ENCODE results near the gene C1orf50.

C1orf50 gene

GRCh38 chr1:42752284-42752683, 14.8 kb upstream of the C1orf50 start:
- no peak for TF ChIP-seq CTCF (IDR thresholded peaks at IDR 0.05; ENCODE audit: insufficient read depth, low read depth, low read length, missing control alignments)
- H3K4me3 ChIP-seq (ENCODE audit: low read depth, low read length), result no peak overlapping the region
- no peak for DNase-seq (ENCODE audit: low read depth)

- no peak overlapping the region for H3K4me3 ChIP-seq (ENCODE audit: low read depth, low read length)
- TF ChIP-seq CTCF (IDR thresholded peaks at IDR 0.05; ENCODE audit: insufficient read depth, low read depth, low read length, missing control alignments), result no peak
- DNase-seq (ENCODE audit: low read depth), result no peak
These were observed 14.0 kb upstream of the C1orf50 start for GRCh38 chr1:42753070-42753469.

GRCh38 chr1:42756956-42757891, 9.8 kb upstream of the C1orf50 start:
- no peak overlapping the region for H3K4me3 ChIP-seq (ENCODE audit: low read depth, low read length)
- DNase-seq (ENCODE audit: low read depth), result peak; percentile 71
- peak; percentile 72 for TF ChIP-seq CTCF (IDR thresholded peaks at IDR 0.05; ENCODE audit: insufficient read depth, low read depth, low read length, missing control alignments)

- no peak for TF ChIP-seq CTCF (IDR thresholded peaks at IDR 0.05; ENCODE audit: insufficient read depth, low read depth, low read length, missing control alignments)
- DNase-seq (ENCODE audit: low read depth), result no peak
These were observed 9.2 kb upstream of the C1orf50 start for GRCh38 chr1:42757892-42758275.

GRCh38 chr1:42758641-42759040, 8.4 kb upstream of the C1orf50 start:
- TF ChIP-seq CTCF (IDR thresholded peaks at IDR 0.05; ENCODE audit: insufficient read depth, low read depth, low read length, missing control alignments), result no peak
- no peak for DNase-seq (ENCODE audit: low read depth)
- H3K4me3 ChIP-seq (ENCODE audit: low read depth, low read length), result no peak overlapping the region

More at GRCh38 chr1:42757892-42758275, 9.2 kb upstream of the C1orf50 start:
- no peak overlapping the region for H3K4me3 ChIP-seq (ENCODE audit: low read depth, low read length)

GRCh38 chr1:42759114-42759513, 7.9 kb upstream of the C1orf50 start:
- TF ChIP-seq CTCF (IDR thresholded peaks at IDR 0.05; ENCODE audit: insufficient read depth, low read depth, low read length, missing control alignments), result no peak
- no peak for DNase-seq (ENCODE audit: low read depth)
- H3K4me3 ChIP-seq (ENCODE audit: low read depth, low read length), result no peak overlapping the region
